ENCODE measurements around the gene PCSK2.
A peak's percentile ranks its signal among the peaks of the same experiment; 100 is the strongest.

Gene PCSK2

DNA sequence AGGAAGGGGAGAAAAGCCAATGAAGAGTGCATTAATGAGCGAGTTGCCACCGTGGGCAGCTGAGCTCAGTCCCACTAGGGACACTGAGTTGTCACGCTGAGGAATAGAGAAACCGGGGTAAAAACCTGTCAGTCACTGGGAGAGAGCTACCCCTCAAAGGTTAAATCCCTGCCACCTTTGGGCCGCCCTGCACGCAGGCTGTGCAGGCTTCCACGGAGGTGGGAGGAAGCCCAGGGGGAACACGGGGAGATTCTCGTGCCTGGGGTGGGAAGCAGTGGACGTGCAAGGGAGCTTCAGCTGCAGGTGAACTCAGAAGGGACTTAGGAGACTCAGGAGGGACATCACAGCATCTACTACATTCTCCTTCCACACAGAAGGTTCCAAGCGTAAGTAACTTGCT is 253.9 kb downstream of the PCSK2 start:
- no peak for DNase-seq (ENCODE audit: low read depth in 2 of 2)

DNA sequence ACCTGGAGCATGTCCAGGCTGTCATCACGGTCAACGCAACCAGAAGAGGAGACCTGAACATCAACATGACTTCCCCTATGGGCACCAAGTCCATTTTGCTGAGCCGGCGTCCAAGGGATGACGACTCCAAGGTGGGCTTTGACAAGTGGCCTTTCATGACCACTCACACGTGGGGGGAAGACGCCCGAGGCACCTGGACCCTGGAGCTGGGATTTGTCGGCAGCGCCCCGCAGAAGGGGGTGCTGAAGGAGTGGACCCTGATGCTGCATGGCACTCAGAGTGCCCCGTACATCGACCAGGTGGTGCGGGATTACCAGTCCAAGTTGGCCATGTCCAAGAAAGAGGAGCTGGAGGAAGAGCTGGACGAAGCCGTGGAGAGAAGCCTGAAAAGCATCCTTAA is 254.8 kb downstream of the PCSK2 start:
- no peak for DNase-seq (ENCODE audit: low read depth in 2 of 2)

DNA sequence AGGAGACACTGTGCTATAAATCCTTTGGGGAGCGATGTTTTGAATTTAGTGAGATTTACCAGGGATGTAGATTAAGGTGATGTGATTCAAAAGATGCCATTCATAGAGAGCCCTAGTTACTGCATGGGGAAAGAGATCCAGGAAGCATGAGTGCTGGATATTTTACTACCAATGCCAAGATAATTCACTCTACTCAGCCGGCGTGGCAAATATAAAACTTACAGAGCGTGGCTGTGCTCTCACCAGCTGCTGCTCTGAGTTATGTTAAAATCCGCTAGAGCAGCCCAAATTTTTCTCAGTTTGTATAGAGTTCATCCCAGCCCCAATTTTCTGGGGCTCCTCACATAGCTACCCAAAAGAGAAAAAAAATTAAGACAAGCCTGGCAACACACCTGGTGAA is 255.7 kb downstream of the PCSK2 start:
- no peak for DNase-seq (ENCODE audit: low read depth in 2 of 2)

DNA sequence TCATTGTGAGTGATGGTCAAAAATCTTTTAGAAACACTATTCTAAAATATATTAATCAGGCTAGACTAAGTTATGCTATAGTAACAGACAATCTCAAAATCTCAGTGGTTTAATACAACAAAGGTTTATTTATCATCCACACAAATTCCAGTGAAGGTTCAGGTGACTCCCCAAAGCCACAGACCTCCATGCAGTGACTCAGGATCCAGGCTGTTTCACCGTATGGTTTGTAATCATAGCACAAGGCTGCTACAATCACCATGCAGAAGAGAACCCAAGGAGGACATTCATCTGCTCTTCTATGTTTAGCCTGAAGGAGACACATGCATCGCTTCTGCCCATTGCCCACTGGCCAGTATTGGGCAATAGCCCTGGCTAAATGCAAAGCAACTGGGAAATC is 258.2 kb downstream of the PCSK2 start:
- no peak for DNase-seq (ENCODE audit: low read depth in 2 of 2)

DNA sequence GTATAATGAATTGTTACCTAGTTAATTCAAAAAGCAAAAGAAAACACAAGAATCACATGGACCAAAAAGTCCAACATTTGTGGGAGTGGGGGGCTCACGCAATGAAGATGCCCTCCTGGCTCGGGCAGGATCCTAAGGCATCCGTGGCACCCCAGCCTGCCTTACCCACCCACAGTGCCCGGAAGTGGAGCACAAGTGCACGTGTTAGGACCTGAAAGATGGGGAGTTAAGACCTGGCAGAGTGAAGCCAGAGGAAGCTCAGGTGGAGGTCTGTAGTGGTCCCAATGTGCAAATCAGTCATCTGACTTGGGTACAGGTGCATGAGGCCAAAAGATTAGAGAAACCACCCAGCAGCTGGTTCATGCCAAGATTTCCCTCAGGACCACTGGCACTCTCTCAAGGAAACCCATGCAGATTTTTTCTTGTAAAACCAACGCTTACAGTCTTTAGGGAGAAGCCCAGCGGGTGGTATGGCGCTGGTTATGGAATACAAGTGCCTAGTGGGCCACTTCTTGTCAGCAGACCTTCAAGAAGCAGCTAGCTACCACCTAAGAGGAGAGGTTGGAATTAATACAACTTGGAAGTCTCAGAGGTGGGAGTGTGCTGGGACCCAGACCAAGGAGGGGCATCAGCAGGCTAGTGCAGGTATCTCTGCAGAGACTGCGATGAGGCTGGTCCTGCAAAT is 262.2 kb downstream of the PCSK2 start:
- no peak for DNase-seq (ENCODE audit: low read depth in 2 of 2)

DNA sequence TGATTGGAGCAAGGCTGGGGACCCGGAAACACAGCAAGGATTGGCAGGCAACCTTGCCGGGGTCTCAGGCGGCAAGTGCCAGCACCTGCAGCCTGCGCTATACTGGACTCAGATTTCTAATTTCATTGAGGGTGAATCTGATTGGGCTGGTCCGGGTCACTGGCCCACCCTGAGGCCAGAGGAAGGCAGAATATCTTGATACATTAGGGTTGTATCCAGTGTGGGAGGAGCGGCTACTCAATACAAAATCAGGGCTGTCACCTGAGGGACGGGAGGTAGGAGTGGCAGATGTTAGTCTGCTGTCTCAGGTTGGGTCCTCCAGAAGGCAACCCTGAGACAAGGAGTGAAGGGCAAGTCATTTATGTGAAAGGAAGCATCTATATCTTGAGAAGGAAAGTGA is 263.7 kb downstream of the PCSK2 start:
- no peak for DNase-seq (ENCODE audit: low read depth in 2 of 2)

DNA sequence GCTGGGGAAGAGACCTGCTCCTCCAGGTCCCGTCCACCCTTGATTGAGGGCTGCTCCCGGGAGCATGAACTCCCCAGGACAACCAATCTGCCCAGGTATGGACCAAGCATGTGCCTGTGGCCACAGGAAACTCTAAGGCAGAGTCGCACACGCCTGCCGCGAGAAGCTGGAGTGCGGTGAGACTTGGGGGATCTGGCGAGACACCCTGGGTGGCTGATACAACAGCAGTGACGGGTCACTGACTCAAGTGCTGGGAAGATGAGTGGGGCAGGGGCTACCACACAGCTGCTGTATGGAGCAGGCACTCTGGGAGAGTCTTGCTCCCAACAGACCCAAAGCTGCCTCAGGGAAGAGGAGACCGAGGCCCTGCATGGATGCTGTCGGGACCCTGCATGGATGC is 264.2 kb downstream of the PCSK2 start:
- DNase-seq (ENCODE audit: low read depth in 2 of 2): no peak

DNA sequence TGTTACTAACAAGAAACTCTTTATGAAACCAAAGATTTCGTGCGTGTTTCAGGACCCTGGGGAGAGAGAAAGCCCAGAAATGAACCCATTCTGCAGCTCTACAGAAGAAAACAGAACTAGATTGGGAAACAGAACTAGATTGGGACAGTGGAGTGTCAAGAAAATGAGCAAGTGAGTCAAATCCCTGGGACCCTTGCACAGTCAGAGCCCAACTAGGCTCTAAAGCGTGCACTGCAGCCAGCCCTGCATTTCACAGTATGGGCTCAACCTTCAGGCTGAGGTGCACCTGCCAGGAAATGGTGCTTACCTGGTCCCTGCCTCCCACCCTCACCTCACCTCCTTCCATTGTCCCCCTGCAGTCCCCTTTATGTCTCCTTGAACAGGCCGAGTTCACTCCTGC is 264.6 kb downstream of the PCSK2 start:
- no peak for DNase-seq (ENCODE audit: low read depth in 2 of 2)

DNA sequence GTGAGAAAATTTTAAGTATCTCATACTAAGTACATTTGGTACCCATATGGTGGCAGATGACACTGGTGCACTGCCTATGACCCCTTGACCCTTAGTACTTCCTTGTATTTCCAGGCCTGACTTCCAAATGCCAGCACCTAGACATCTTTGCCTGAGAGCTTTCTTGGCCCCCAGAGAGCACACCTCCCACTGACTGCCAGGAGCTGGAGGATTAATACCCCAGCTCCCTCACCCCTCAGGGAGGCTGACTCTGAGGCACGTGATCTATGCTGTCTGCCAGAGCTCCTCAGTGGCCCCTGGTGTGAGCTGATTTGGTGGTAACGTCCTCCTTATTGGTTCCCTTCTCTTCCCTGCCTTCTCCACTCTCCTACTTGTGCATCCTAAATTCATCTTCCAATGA is 266.3 kb downstream of the PCSK2 start:
- no peak for DNase-seq (ENCODE audit: low read depth in 2 of 2)

DNA sequence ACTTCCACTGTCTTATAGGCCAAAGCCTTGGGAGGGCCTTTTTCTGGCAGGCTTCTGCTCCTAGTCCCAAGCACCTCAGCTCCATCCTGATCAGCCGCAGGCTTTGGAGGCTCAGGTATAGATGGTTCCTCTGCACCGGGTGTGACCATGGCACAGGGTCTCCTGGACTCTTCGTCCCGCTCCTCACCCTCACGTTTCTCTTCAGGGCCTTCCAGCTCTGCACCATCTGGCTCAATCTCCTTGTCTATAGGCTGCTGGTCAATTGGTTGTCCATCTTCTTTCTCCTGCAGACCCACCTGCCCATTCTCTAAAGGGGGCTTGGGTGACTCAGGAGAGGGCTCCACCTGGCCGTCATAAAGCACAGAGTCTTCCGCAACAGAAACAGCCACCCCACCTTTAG is 267.4 kb downstream of the PCSK2 start:
- no peak for DNase-seq (ENCODE audit: low read depth in 2 of 2)

DNA sequence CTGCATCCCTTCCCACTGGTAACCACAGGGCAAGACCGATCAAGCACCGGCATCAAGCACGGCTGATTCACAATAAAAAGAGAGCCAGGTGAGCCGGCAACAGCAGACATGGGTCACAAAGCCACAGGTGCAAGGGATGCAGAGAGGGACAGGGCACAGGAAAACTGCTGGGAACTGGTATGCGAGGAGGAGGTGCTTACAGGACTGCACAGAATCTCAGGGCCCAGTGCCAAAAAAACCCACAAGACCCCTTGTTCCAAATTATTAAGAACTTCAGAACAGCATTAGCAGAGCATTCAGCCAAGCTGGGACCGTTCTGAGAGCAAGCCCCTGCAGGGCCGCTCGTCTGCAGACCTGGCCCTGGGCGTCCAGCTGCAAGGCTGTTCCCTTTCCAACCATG is 269.0 kb downstream of the PCSK2 start:
- no peak for DNase-seq (ENCODE audit: low read depth in 2 of 2)

DNA sequence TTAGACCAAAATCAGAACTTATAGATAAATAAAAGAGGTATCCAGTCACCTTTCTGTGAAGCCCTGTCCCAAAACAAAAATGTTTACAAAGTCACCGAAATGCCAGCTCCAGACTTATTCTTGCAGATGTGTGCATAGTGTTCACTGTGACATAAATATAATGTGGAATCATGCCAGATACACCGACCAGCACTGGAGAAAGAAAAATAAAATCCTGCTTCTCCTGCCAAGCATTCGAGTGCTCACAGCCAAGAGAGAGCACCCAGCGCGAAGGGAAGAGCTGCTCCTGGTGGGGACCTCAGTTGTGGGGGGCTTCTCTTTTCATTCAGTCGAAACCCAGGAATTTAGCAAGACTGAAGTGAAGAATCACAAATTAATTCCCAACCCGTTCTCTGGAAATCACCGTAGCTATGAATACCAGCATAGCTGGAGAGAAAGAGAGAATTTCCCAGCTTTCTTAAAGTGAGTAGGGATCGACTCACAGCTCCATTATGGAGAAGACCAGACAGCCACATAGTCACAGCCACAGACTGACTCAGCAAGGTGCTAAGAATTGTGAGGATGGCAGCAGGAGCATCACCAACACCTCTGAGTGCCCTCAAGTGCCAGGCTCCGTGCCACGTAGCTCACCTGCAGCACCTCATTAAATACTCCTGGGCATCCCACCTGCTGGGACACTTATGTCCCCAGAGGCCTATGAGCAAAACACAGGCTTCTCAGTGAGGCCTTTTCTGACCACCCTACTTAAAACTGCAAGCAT is 271.2 kb downstream of the PCSK2 start:
- no peak for DNase-seq (ENCODE audit: low read depth in 2 of 2)

DNA sequence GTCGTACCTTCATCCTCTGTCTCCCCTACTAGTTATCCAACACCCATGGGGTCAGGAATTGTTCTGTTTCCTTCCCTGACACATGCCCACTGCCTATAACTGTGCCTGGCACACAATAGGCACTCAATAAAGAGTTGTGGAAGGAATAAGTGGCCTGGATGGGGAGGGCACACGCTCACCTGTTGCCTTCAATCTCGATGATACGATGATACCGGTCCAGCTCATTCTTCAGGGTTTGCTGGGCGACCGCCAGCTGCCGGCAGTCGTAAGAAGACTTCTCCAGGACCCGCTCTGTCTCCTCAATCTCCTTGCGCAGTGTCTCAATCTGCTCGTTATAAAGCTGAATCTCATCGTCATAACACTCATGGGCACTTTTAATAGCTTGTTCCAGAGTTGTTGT is 271.8 kb downstream of the PCSK2 start:
- DNase-seq (ENCODE audit: low read depth in 2 of 2): no peak

DNA sequence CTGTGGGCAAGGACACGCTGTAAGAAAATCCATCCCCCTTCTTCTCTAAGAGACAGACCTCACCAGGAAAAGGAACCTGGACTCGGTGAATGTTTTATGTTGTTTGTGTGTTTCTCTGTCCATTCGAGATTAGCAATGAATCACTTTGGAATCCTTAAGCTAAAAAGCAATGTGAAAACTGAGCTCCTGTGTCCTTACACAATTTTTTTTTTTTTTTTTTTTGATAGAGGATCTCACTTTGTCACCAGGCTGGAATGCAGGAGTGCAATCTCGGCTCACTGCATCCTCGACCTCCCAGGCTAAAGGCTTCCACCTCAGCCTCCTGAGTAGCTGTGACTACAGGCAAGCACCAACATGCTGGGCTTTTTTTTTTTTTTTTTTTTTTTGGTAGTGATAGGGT is 272.2 kb downstream of the PCSK2 start:
- DNase-seq (ENCODE audit: low read depth in 2 of 2): no peak

DNA sequence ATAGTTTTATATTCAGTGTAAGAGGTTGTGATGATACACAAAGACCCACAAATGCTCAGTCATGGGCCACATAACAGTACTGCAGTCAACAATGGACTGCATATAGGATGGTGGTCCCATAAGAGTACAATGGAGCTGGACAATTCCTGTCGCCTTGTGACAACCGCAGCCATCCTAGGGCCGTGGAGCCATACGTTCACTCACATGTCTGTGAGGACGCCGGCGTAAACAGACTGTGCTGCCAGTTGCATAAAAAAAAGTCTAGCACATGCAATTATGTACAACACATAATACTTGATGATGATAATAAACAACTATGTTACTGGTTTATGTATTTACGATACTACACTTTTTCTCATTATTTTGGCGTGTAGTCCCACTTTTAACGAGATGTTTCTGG is 273.4 kb downstream of the PCSK2 start:
- DNase-seq (ENCODE audit: low read depth in 2 of 2): no peak

DNA sequence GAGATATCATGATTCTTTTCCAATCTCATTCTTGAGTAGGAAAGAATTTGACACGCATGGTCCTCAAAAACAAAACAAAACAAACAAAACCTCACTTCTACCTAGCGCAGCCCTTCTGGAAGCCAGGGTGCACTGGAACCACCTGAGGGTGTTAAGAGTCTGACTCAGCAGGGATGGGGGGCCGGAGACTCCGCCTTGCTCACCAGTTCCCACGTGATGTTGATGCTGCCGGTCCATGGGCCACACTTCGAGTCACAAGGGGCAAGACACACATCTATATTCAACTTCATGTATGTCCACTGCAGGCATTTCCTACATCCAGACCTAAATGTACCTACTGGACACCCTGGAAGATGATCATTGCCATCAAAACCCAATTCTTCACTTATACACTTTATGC is 274.0 kb downstream of the PCSK2 start:
- no peak for DNase-seq (ENCODE audit: low read depth in 2 of 2)

DNA sequence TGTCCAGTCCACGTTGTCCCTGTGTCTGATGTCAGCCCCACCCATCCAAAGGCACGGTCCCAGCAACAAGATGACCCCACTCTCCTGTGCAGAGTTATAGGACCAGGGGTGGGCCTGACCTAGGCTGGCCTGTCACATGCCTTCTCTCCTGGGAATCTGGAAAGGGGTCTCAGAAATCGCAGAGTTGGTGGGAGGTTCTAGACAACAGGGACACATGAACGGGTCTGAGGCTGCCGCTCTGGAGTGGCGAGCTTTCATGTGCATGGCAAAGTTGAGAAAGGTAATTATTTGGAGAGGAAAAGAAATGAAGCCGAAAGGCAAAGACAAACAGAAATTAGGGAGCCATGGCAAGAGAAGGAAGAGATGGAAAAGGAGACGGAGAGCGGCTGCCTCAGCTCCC is 274.9 kb downstream of the PCSK2 start:
- no peak for DNase-seq (ENCODE audit: low read depth in 2 of 2)

DNA sequence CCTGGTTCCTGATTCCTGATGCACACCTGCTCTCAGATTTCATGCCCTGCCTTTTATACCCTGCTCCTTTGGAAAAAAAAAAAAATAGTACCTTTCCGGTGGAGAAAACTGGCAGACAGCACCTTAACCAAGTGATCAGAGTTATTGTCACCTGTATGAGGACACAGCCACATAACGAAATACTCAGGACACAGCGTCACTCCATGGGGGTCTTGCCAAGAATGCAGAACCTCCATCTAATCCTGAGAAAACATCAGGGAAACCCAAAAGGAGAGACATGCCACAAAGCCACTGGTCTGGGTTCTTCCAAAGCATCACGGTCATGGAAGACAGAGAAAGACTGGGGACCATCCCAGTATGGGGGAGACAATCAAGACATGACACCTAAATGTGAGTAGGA is 275.3 kb downstream of the PCSK2 start:
- DNase-seq (ENCODE audit: low read depth in 2 of 2): no peak

DNA sequence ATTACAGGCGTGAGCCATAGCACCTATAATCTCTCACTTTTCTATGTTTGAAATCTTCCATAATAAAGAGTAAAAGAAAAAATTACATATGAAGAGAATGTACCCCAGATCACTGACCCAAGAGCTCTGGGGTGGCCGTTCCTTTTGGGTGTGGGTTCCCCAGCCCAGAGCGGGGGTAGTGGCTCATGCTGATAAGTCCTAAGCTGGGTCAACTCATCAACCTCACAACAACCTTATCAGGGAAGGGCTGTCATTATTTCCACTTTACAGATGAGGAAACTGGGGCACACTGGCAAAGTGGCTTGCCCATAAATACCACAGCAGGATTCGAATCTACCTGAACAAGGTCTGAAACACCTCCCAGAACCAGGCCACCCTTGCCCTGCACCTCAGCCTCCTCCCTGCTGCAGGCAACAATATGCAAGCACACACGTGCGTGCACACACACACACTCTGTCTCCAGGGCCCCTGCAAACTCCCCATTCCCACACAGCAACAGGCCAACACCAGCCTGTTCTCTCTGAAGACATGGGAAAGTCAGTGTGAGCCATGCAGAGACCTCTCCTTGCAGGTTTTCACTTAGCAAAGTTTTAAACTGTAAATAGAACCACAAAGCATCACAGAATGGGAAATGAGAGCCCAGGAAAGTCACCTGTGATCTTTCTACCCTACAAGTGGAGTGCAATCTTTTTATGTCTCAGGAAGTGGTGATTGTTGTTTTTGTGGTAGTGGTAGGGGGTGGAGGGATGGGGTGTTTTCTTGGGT is 276.6 kb downstream of the PCSK2 start:
- DNase-seq (ENCODE audit: low read depth in 2 of 2): no peak

DNA sequence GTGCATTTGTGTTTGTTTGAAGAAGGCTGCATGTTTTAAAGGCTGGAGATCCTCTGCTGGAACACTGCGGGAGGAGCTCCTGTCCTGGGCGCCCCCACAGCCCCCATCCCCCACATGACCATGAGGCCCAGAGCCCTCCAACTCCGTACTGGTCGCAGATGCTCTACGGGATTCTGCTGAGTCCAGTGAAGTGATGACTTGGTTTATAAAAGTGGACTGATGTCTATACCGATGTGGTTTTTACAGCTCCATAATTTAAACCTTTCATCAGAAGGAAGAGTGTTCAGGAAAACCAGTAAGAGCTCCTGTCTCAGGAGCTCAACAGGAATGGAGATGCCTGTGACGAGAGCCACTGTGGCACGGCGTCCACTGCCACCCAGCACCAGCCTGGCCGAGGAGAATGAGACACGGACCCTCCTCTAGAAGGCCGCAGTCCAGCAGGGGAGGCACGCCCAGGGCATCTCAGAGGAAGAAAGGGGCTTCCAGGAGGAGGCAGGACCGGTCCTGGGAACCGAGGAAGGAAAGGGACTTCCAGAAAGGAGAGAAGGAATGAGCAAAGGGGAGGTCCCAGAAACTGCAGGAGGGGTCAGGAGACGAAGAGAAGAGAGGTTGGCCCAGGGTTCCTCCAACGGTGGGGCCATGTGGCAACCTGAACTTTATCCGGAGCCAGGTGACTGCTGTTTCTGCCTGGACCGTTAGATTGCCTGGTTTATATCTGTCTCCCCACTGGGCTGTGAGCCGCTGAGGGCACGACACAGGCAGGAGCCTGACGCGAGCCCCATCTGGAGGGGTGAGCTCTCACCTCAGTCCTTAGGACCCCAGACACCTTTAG is 277.4 kb downstream of the PCSK2 start:
- no peak for DNase-seq (ENCODE audit: low read depth in 2 of 2)

DNA sequence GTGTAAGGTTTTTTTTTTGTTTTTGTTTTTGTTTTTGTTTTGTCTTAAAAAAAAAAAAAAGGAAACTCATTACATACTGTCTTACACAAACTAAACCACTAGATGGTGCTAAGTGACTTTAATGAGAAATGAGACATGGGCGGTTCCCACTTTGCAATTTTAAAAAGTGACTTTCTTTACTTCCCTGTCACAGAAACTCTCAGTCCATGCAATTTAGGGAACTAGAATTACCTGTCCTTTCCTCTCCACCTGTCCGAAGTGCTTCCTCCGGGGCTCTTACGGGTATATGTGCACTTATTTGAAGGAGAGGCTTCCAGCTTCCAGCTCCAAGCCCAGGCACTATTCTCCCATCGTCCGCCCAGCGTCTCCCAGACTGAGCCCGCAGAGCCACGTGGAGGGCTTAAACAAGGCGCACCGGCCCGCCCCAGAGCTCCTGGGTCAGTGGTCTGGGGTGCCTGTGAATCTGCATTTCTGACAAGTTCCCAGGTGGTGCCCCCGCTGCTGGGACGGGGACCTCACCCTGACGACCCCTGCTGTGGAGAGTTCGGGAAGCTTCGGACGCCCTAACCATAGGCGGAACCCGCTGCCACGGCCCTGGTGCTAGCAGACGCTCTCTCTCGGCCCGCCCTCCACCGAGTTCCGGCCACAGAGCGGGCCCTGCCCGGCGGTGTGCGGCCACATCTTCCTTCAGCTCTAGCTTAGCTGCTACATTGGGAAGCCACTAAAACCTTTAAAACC is 278.2 kb downstream of the PCSK2 start:
- DNase-seq (ENCODE audit: low read depth in 2 of 2): peak in 1 of 2 donors; percentile 14

Measured in activated CD8-positive, alpha-beta memory T cell treated with anti-CD3 and anti-CD28 coated beads for 4 hours (primary cell).